Measurements from ENCODE around the gene DENND1C. TPM values are rescaled to one million over a fixed set of nuclear protein-coding genes. Genes with fewer than 3 reads are reported as not detected.

The DENND1C gene
- total RNA-seq, 4 donors from 2014 or later = 1.1 to 8.1 (median 2.5) TPM

GRCh38 chr19:6484831-6485230 is 3.2 kb upstream of the DENND1C start:
- no peak overlapping the region for H3K27ac ChIP-seq
- no peaks in the 10 kb centered on the region for H3K36me3 ChIP-seq
- H3K27me3 ChIP-seq = peaks cover 0 to 6% of the 10 kb centered on the region in 2 donors
- no peak for DNase-seq (ENCODE audit: low spot score in 2 of 2)
- no peak overlapping the region for H3K4me3 ChIP-seq
- TF ChIP-seq POLR2A (IDR thresholded peaks at IDR 0.05) (no peak), EP300 (IDR thresholded peaks at IDR 0.05) (no peak), CTCF (IDR thresholded peaks at IDR 0.05) (no peak)
- no peaks in the 10 kb centered on the region for H3K9me3 ChIP-seq
- 88 to 97% methylated on average over 7 of the region's 7 CpGs for WGBS, 2 donors
- H3K4me1 ChIP-seq = no peaks in the 10 kb centered on the region

GRCh38 chr19:6484230-6484629 is 2.6 kb upstream of the DENND1C start:
- peaks cover 0 to 10% of the 10 kb centered on the region in 2 donors for H3K27me3 ChIP-seq
- 89% methylated on average over 8 of the region's 8 CpGs for WGBS, 2 donors

GRCh38 chr19:6483235-6483634 is 1.6 kb upstream of the DENND1C start:
- H3K27ac ChIP-seq = no peak overlapping the region
- no peaks in the 10 kb centered on the region for H3K36me3 ChIP-seq
- 48 to 56% methylated on average over 3 of the region's 3 CpGs for WGBS, 2 donors
- DNase-seq (ENCODE audit: low spot score in 2 of 2) = no peak
- no peak overlapping the region for H3K4me3 ChIP-seq
- peaks cover 0 to 10% of the 10 kb centered on the region in 2 donors for H3K27me3 ChIP-seq
- no peaks in the 10 kb centered on the region for H3K4me1 ChIP-seq
- TF ChIP-seq EP300 (IDR thresholded peaks at IDR 0.05) (no peak), CTCF (IDR thresholded peaks at IDR 0.05) (no peak), POLR2A (IDR thresholded peaks at IDR 0.05) (no peak)
- H3K9me3 ChIP-seq = no peaks in the 10 kb centered on the region

More at GRCh38 chr19:6484230-6484629, 2.6 kb upstream of the DENND1C start:
- TF ChIP-seq EP300 (IDR thresholded peaks at IDR 0.05) (no peak), CTCF (IDR thresholded peaks at IDR 0.05) (no peak), POLR2A (IDR thresholded peaks at IDR 0.05) (no peak)
- Histone ChIP-seq H3K9me3 (no peaks in the 10 kb centered on the region), H3K4me3 (no peak overlapping the region), H3K36me3 (no peaks in the 10 kb centered on the region), H3K27ac (no peak overlapping the region), H3K4me1 (no peaks in the 10 kb centered on the region)
- DNase-seq (ENCODE audit: low spot score in 2 of 2) = no peak

GRCh38 chr19:6482343-6482686 is 728 bp upstream of the DENND1C start:
- 96% methylated on average over 8 of the region's 8 CpGs for WGBS, 2 donors
- no peak for TF ChIP-seq EP300 (IDR thresholded peaks at IDR 0.05)
- no peak for TF ChIP-seq CTCF (IDR thresholded peaks at IDR 0.05)
- TF ChIP-seq POLR2A (IDR thresholded peaks at IDR 0.05) = no peak
- no peak overlapping the region for H3K4me3 ChIP-seq
- H3K9me3 ChIP-seq = no peaks in the 10 kb centered on the region
- no peaks in the 10 kb centered on the region for H3K36me3 ChIP-seq
- no peak for DNase-seq (ENCODE audit: low spot score in 2 of 2)
- H3K27me3 ChIP-seq = peaks cover 0 to 11% of the 10 kb centered on the region in 2 donors
- H3K27ac ChIP-seq = peak overlapping the region in 1 of 4 donors; percentile 75
- no peaks in the 10 kb centered on the region for H3K4me1 ChIP-seq

GRCh38 chr19:6480848-6481415 is 655 bp downstream of the DENND1C start:
- no peak for DNase-seq (ENCODE audit: low spot score in 2 of 2)
- WGBS, 2 donors = 75 to 84% methylated on average over 9 to 10 of the region's 10 CpGs
- Histone ChIP-seq H3K27me3 (peaks cover 0 to 25% of the 10 kb centered on the region in 2 donors), H3K4me1 (peaks cover 0 to 13% (median 0%) of the 10 kb centered on the region in 4 donors), H3K9me3 (no peaks in the 10 kb centered on the region), H3K27ac (peak overlapping the region in 1 of 4 donors; percentile 75), H3K36me3 (no peaks in the 10 kb centered on the region), H3K4me3 (peak overlapping the region in 2 of 4 donors; percentile 41 to 50)
- TF ChIP-seq EP300 (IDR thresholded peaks at IDR 0.05) (no peak), CTCF (IDR thresholded peaks at IDR 0.05) (no peak), POLR2A (IDR thresholded peaks at IDR 0.05) (no peak)
